SJSA1 (cell line): ENCODE data around the gene PACS1. TPM values are rescaled to one million over a fixed set of nuclear protein-coding genes. Genes with fewer than 3 reads are reported as not detected.

Source experiments
- DNase-seq, 2 experiments: peaks; one replicate each; pipeline ENCODE4 v3.0.0-alpha.2; 2015 to 2020; ENCODE audit warnings: low spot score in 2 of 2, low read depth in 1 of 2
- H3K27ac ChIP-seq: fragments of 250-450 bp; sonication (Bioruptor Pico); 2 replicates; pipeline ENCODE4 v1.5.1; 2020; ENCODE audit warnings: mild to moderate bottlenecking, moderate library complexity
- H3K27me3 ChIP-seq: fragments of 250-450 bp; sonication (Bioruptor Pico); replicated peaks from 2 replicates; pipeline ENCODE4 v1.5.1; 2020; ENCODE audit warnings: mild to moderate bottlenecking, moderate library complexity
- H3K36me3 ChIP-seq: fragments of 250-450 bp; sonication (Bioruptor Pico); 2 replicates; pipeline ENCODE4 v1.5.1; 2020; ENCODE audit warnings: mild to moderate bottlenecking
- H3K4me1 ChIP-seq: fragments of 250-450 bp; sonication (Bioruptor Pico); replicated peaks from 2 replicates; pipeline ENCODE4 v1.6.1; 2021; ENCODE audit warnings: mild to moderate bottlenecking
- H3K4me3 ChIP-seq: fragments of 250-450 bp; sonication (Bioruptor Pico); 2 replicates; pipeline ENCODE4 v1.5.1; 2020; ENCODE audit warnings: mild to moderate bottlenecking
- H3K9me3 ChIP-seq: fragments of 250-450 bp; sonication (Bioruptor Pico); replicated peaks from 2 replicates; pipeline ENCODE4 v1.5.1; 2020; ENCODE audit warnings: mild to moderate bottlenecking
- total RNA-seq: library from RNA; depleted of rRNA; stranded (reverse); fragments of >200 nt; shearing (Covaris generic); gene quantifications from 2 replicates; pipeline ENCODE4 v1.2.3, GENCODE V29; 2014

The PACS1 gene
- total RNA-seq, 1 experiment from 2014 or later = 37.1 TPM

DNA sequence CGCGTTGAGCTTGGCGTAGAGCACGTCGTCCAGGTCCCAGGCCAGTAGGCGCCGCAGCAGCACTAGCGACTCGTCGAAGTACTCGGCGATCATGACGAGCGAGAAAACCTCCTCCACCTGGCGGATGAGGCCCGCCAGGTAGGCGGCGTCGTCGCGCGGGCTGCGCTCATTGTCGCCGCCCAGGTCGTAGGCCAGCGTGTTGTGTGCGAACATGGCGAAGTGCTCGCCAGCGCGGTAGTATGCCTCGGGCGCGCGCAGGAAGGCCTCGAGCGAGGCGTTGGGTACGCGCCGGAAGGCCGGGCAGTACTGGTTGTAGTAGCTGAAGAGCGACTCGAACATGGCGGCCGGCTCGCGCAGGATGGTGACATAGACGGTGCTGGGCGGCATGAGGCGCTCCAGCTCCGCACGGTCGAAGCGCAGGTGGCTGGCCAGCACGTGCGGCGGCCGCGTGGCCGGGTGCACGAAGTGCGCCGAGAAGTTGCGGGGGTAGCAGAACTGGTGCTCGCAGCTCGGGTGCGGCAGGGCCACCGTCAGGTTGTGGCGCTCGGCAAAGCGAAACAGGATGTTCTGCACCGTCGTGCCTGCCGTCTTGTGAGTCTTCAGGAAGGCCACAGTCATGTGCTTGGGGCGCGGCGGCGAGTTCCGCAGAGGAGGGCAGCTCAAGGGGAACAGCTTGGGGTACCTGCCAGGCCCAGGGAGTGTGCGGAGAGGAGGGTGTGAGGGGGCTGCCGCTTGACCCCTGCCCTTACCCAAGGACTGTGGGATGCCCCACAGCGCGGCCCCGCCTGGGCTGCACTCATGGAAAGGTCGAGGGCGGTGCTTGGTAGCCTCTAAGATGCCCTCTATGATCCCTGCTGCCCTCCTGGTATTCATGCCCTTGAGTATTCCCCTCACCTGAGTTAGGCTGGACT lies 26.8 kb upstream of the PACS1 start:
- H3K36me3 ChIP-seq = no peaks in the 10 kb centered on the region
- no peaks in the 10 kb centered on the region for H3K27me3 ChIP-seq
- peaks cover 10% of the 10 kb centered on the region for H3K9me3 ChIP-seq
- DNase-seq = no peak
- peaks cover 8% of the 10 kb centered on the region for H3K4me1 ChIP-seq
- H3K4me3 ChIP-seq = no peak overlapping the region
- H3K27ac ChIP-seq = no peak overlapping the region

DNA sequence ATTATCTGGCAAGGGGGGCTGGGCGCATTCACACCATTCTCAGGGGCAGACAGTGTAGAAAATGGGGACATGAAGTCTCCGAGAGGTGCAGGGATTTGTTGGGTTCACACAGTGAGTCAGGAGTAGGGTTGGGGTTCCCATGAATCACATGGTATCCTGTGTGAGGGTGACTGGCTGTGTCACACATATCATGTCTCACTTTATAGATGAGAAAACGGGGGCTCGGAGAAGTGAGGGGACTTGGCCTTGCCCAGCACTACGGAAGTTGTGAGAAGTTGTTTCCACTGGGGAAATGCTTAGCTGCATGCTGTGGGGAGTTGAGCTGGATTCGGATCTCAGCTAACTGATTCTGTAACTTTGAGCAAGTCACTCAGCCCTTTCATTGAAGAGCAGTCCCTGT lies 25.3 kb upstream of the PACS1 start:
- peaks cover 8% of the 10 kb centered on the region for H3K4me1 ChIP-seq
- H3K27ac ChIP-seq = no peak overlapping the region
- H3K9me3 ChIP-seq = peaks cover 10% of the 10 kb centered on the region
- no peak overlapping the region for H3K4me3 ChIP-seq
- H3K27me3 ChIP-seq = no peaks in the 10 kb centered on the region
- no peak for DNase-seq
- H3K36me3 ChIP-seq = no peaks in the 10 kb centered on the region

DNA sequence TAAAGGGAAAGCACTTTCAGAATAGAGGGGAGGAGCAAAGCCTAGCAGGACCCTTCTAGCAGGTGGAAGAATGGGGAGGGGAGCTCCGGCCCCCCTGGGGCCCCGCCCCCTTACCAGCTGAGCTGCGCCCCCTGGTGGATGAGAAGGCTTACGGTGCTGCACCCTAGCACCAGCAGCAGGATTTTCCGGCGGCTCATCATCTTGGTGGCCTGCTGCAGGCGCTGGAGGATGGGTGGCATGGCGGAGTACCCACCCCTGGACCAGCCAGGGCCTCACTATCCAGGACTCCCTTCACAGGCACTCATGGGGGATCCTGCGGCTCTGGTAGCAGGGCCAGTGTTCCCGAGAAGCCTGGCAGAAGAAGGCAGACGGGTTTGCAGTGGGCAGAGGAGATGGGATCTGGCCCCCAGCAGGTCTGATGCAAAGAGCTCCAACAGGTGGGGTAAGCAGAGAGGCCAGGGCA lies 24.9 kb upstream of the PACS1 start:
- Histone ChIP-seq H3K4me3 (no peak overlapping the region), H3K36me3 (no peaks in the 10 kb centered on the region), H3K9me3 (peaks cover 10% of the 10 kb centered on the region), H3K27ac (no peak overlapping the region), H3K27me3 (no peaks in the 10 kb centered on the region), H3K4me1 (peaks cover 8% of the 10 kb centered on the region)
- DNase-seq = peak; percentile 75 to 92

DNA sequence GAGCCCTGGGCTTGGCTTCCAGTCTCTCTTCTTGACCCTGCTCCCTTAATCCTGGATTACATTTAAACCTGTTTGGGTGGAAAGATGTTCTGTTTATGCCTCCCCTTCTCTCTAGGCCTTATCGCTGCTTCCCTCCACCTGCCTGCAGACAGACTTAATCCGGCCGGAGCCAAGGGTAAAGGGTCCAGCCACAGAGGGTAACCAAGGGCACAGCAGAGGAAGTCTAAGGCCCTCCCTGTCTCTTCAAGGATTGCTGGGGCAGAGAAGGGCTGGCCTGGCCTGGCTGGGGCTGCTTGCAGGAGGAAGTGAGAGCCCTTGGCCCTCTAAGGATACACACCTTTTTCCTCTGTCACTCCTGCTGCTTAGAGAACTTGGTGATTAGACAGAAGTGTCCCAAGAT lies 23.2 kb upstream of the PACS1 start:
- Histone ChIP-seq H3K9me3 (peaks cover 10% of the 10 kb centered on the region), H3K36me3 (no peaks in the 10 kb centered on the region), H3K4me3 (no peak overlapping the region), H3K27me3 (no peaks in the 10 kb centered on the region), H3K27ac (no peak overlapping the region), H3K4me1 (peaks cover 16% of the 10 kb centered on the region)
- DNase-seq = no peak

DNA sequence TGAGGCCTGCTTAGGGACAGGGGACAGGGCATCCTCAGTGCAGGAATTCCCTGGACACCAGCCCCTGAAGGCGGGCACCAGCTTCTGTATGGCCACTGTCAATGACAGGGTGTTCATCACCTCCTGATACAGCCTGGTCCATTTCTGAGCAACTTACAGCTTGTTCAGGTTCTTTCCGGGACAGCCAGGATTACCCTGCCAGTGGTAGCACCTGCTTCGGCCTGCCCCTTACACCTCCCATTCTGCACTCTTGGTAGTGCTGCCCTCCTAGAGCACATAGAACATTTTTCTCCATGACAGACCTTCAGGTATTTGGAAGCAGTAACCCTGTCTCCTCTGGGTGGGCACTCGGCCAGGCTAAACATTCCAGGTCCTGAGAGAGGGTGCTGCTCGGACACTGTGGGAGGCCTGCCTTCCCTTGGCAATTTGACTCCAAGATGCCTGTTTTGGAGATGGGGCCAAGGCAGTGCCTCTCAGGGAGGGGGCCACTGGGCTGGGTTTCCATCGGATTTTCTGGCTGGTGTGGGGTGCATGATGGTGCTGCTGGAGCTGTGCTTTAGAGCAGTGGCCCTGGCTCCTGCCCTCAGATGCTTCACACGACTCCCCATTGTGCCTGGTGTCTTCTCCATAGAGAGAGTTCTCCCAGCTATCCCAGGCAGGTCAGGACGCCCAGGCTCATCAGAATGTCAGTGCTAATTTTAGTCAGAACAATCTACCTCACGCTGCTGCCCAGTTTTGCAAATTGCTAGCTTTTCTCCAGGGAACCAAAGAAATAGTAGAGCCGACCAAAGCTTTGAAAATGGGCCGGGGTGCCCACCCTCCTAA lies 22.3 kb upstream of the PACS1 start:
- Histone ChIP-seq H3K4me1 (peaks cover 16% of the 10 kb centered on the region), H3K27me3 (no peaks in the 10 kb centered on the region), H3K4me3 (no peak overlapping the region), H3K27ac (no peak overlapping the region), H3K9me3 (peaks cover 10% of the 10 kb centered on the region), H3K36me3 (peaks cover 5% of the 10 kb centered on the region)
- DNase-seq = no peak

DNA sequence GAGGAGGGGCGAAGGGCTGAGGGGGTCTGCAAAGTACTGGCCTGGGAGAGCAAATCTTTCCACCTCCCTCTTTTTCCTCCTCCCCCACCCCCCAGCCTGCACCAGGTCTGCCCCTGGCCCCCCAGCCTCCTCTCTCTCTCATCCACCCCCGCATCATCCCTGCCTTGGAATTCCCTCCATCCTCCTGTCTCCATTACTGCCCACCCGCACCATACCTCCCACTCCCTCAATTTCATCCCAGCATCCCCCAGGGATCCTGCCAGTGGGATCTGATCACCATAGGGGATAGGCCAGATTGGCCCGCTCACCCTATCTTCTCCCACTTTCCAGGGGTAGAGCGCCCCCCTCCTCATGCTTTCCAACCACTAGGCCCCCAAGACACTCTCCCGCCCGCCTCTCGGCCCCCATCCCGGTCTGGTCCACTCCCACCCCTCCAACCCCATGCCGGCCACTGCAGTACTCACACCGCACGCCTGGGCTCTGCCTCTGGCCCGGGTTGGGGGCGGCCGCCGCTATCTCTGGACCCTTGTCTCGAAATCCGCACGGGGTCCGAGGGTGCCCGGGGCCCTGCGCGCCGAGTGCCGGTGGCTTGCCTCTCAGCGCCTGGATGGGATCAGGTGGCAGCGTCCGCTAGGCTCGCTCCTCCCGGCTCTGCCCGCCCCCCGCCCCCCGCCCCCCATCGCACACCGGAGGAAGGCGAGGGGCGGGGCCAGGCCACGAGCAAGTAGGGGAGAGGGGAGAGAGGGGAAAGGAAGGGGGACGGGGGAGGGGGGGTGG lies 21.3 kb upstream of the PACS1 start, which contains the start of gene GAL3ST3:
GAL3ST3 (minus strand) TSS at position 615 of the 777 bp plus-strand sequence. CDS start 3,746 bp downstream, outside the sequence.
- Histone ChIP-seq H3K4me3 (no peak within 1 kb of the TSS), H3K4me1 (peaks cover 22% of the 10 kb centered on the region), H3K27me3 (no peaks in the 10 kb centered on the region), H3K9me3 (peaks cover 3% of the 10 kb centered on the region), H3K36me3 (peaks cover 14% of the 10 kb centered on the region), H3K27ac (no peak within 1 kb of the TSS)
- DNase-seq = no peak

DNA sequence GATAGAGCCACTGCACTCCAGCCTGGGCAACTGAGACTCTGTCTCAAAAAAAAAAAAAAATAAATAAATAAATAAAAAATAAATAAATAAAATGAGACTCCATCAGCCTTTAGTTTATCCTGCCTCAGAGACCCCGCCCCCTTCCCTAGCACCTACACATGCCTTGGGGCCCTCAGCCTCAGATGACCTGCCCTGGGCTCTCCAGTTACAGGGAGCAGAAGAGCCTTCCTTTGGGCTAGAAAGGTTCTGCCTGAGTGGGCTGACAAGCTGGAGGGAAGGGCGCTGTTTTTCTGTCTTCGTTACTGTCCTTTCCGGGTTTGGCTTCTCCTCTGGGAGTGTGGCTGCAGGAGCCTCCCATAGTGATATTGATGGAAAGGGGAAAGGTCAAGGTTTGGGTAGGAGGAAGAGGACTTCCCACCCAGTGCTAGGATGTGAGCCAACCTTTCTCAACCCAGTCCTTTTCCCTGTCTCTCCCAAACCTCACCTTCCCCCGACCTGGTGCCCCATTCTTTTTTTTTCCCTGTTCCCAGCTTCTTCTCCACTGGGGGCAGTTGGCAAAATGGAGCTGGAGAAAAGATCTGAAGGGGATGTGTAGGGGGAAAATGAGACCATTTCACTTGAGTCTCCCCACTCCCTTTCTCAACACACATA lies 19.4 kb upstream of the PACS1 start:
- Histone ChIP-seq H3K27me3 (no peaks in the 10 kb centered on the region), H3K9me3 (no peaks in the 10 kb centered on the region), H3K36me3 (peaks cover 34% of the 10 kb centered on the region), H3K4me1 (peaks cover 14% of the 10 kb centered on the region), H3K4me3 (no peak overlapping the region), H3K27ac (no peak overlapping the region)
- DNase-seq = no peak

DNA sequence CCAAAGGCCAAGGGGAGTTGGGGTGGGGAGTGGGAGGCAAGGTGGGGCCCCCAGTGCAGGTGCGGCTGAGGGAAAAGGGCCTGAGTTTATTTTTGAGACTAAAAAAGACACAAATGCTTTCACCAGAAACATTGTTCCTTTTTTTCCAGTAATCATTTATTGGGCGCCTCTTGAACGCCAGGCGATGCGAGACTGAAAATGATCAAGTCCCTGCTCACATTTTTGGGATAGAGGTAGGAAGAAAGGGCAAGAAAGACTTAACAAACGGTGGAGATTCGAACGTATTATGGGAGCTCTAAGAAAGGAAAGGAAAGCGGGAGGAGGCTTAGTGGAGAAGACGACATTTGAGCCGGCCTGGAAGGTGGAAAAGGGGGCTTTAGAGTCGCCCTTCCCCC lies 18.7 kb upstream of the PACS1 start:
- peaks cover 14% of the 10 kb centered on the region for H3K4me1 ChIP-seq
- peak overlapping the region; percentile 20 for H3K27ac ChIP-seq
- DNase-seq = no peak
- H3K4me3 ChIP-seq = peak overlapping the region; percentile 71
- H3K36me3 ChIP-seq = peaks cover 40% of the 10 kb centered on the region
- no peaks in the 10 kb centered on the region for H3K27me3 ChIP-seq
- H3K9me3 ChIP-seq = no peaks in the 10 kb centered on the region

DNA sequence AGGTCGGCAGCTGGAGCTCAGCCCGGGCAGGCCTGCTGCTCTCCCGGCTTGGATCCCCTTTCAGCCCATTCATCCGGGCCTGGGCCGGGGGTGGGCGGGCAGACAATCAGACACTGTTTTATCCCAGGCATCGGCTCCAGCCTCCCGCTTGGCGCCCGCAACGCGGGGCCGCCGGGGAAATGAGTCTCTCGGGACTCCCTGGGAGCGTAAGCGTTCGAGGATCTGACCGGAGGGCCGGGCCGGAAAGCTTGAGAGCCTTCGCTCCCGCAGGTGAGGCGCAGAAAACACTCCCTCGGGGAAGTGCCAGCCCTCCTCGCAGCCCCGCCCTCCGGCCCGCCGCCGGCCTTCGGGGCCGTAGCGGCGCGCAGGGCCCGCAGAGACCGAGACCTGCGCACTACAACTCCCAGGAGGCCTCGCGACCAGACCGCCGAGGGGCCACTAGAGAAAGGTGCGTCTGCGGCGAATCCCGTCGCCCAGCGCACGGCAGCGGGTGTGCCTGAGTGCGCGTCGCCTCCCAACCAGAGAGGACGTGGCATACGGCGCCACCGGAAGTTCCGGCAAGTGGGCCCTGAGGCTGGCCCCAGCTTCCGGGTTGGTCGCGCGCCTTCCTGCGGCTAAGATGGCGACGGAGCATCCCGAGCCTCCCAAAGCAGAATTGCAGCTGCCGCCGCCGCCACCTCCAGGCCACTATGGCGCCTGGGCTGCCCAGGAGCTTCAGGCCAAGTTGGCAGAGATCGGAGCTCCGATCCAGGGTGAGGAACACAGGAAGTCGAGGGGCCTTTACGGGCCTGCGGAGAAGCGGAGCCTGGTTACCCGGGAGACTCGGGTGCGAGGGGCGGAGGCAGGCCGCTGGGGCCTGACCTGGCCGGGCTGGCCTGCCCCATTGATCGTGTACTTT lies 18.1 kb upstream of the PACS1 start, which contains the start of gene SF3B2:
SF3B2 (plus strand) TSS at position 599 of the 898 bp plus-strand sequence; CDS start at position 620, 21 bp downstream.
- Histone ChIP-seq H3K4me3 (peak within 1 kb of the TSS; percentile 71), H3K4me1 (peaks cover 14% of the 10 kb centered on the region), H3K27ac (peak within 1 kb of the TSS; percentile 48), H3K27me3 (no peaks in the 10 kb centered on the region), H3K36me3 (peaks cover 47% of the 10 kb centered on the region), H3K9me3 (no peaks in the 10 kb centered on the region)
- peak; percentile 99 to 100 for DNase-seq

DNA sequence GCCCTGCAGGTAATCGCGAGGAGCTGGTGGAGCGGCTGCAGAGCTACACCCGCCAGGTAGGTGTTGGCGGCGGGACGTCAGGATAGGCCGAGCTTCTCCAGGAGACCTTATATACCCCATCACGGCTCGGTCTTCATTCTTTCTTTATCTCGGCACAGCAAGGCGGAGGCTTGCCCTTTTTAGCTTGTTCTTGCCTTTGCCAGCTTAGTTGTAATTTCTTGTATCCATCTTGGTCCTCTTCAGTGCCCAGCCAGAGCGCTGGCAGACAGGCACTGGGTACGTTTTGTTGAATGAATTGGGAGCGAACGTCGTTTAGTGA lies 17.4 kb upstream of the PACS1 start:
- no peak for DNase-seq
- Histone ChIP-seq H3K36me3 (peaks cover 53% of the 10 kb centered on the region), H3K27ac (peak overlapping the region; percentile 48), H3K4me1 (peaks cover 14% of the 10 kb centered on the region), H3K4me3 (peak overlapping the region; percentile 71), H3K9me3 (no peaks in the 10 kb centered on the region), H3K27me3 (no peaks in the 10 kb centered on the region)

DNA sequence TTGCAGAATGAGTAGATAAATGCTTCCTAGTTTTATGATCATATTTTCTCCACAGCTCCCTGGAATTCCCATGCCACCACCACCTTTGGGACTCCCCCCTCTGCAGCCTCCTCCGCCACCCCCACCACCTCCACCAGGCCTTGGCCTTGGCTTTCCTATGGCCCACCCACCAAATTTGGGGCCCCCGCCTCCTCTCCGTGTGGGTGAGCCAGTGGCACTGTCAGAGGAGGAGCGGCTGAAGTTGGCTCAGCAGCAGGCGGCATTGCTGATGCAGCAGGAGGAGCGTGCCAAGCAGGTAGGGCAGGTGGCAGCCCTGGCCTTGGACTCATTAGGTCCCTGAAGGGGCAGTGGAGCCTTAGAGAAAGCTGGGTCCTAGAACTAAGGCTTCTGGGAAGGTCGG lies 15.1 kb upstream of the PACS1 start:
- Histone ChIP-seq H3K9me3 (no peaks in the 10 kb centered on the region), H3K36me3 (peaks cover 77% of the 10 kb centered on the region), H3K4me3 (no peak overlapping the region), H3K27ac (no peak overlapping the region), H3K4me1 (peaks cover 14% of the 10 kb centered on the region), H3K27me3 (no peaks in the 10 kb centered on the region)
- no peak for DNase-seq

DNA sequence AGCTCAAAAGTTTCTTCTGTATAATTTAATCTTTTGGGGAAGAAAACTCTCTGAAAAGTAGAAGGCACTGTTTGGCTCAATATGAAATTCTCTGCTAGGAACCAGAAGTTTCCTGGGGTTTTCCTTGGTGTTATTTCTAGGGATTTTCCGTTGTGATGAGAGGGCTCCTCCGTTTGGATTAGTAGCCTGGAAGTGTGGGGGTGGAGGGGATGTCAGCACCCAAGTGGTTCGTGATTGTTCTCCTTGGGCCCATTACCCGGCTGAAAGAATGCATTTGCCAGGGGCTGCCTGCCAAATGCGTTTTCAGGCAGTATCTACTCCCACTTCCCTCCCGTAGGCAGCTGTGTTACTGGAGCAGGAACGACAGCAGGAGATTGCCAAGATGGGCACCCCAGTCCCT lies 13.6 kb upstream of the PACS1 start:
- Histone ChIP-seq H3K36me3 (peaks cover 92% of the 10 kb centered on the region), H3K27me3 (no peaks in the 10 kb centered on the region), H3K4me1 (peaks cover 8% of the 10 kb centered on the region), H3K4me3 (no peak overlapping the region), H3K27ac (no peak overlapping the region), H3K9me3 (no peaks in the 10 kb centered on the region)
- DNase-seq = no peak
